HepG2 (cell line): ENCODE data around the gene TUBB4B. TPM values are rescaled to one million over a fixed set of nuclear protein-coding genes. Genes with fewer than 3 reads are reported as not detected.

Source experiments
- NPAS2 ChIP-seq: sonication (generic); formaldehyde crosslinking; IDR thresholded peaks from 2 replicates; pipeline ENCODE4 v1.8.0; 2022; ENCODE audit warnings: mild to moderate bottlenecking, missing genetic modification reagents, borderline replicate concordance
- SCMH1 ChIP-seq: sonication (generic); formaldehyde crosslinking; IDR thresholded peaks from 2 replicates; pipeline ENCODE4 v1.9.0; 2021; ENCODE audit warnings: missing genetic modification reagents, mild to moderate bottlenecking, borderline replicate concordance
- ZBTB7A ChIP-seq: sonication (generic); formaldehyde crosslinking; IDR thresholded peaks from 2 replicates; pipeline ENCODE4 v1.8.0; 2022; ENCODE audit warnings: mild to moderate bottlenecking, missing genetic modification reagents
- ZNF180 ChIP-seq: sonication (generic); formaldehyde crosslinking; IDR thresholded peaks from 2 replicates; pipeline ENCODE4 v1.4.0; 2020; ENCODE audit warnings: low read depth, missing genetic modification reagents, borderline replicate concordance
- ZNF24 ChIP-seq: fragments of 450-650 bp; IDR thresholded peaks from 2 replicates; pipeline ENCODE4 v1.6.1; 2017; ENCODE audit warnings: antibody characterized with exemption, mild to moderate bottlenecking
- polyA plus RNA-seq, 8 experiments: library from polyadenylated mRNA; depleted of rRNA in 3 of 8; stranded (reverse) in 7 of 8; unstranded in 1 of 8; fragments of >200 nt; fragmentation: Illumina TruSeq in 4 of 8; extraction: Trizol in 4 of 8; gene quantifications; 2 replicates each; pipeline versions ENCODE4 v1.2.1 to v1.2.3, GENCODE V29; 2011 to 2016; ENCODE audit warnings: low read depth in 4 of 8, missing spikeins in 1 of 8, mixed read lengths in 1 of 8; ENCODE audit not compliant: insufficient read depth in 1 of 8
- total RNA-seq, 5 experiments: library from RNA; depleted of rRNA; stranded (reverse); fragments of >200 nt; fragmentation: Illumina TruSeq; extraction: Trizol; gene quantifications; 2 replicates each; pipeline ENCODE4 v1.2.3, GENCODE V29; 2016; ENCODE audit warnings: low read depth in 1 of 5
- TF ChIP-seq, protein P1 (sequence below): sonication (generic); formaldehyde crosslinking; IDR thresholded peaks from 2 replicates; pipeline ENCODE4 v1.5.1; 2020; ENCODE audit warnings: missing genetic modification reagents, mild to moderate bottlenecking, borderline replicate concordance
- TF ChIP-seq, protein P2 (sequence below): IDR thresholded peaks from 2 replicates; pipeline ENCODE4 v1.6.1; 2016
- TF ChIP-seq, protein P3 (sequence below): sonication (generic); formaldehyde crosslinking; IDR thresholded peaks from 2 replicates; pipeline ENCODE4 v1.4.0; 2020; ENCODE audit warnings: mild to moderate bottlenecking, low read depth, missing genetic modification reagents
- TF ChIP-seq, protein P4 (sequence below): sonication (generic); formaldehyde crosslinking; IDR thresholded peaks from 2 replicates; pipeline ENCODE4 v1.4.0; 2020; ENCODE audit warnings: missing genetic modification reagents
- TF ChIP-seq, protein P5 (sequence below): IDR thresholded peaks from 2 replicates; pipeline ENCODE4 v1.6.1; 2016; ENCODE audit warnings: mild to moderate bottlenecking, missing biosample characterization, missing genetic modification reagents
- TF ChIP-seq, protein P6 (sequence below): sonication (generic); formaldehyde crosslinking; IDR thresholded peaks from 2 replicates; pipeline ENCODE4 v1.4.0; 2020; ENCODE audit warnings: mild to moderate bottlenecking, missing genetic modification reagents, borderline replicate concordance

Gene TUBB4B
- total and polyA plus RNA-seq, 2 of the 13 experiments (the other 11 are each of a cell fraction or from before 2014, with no cell fraction given) = 182 to 412 TPM

DNA sequence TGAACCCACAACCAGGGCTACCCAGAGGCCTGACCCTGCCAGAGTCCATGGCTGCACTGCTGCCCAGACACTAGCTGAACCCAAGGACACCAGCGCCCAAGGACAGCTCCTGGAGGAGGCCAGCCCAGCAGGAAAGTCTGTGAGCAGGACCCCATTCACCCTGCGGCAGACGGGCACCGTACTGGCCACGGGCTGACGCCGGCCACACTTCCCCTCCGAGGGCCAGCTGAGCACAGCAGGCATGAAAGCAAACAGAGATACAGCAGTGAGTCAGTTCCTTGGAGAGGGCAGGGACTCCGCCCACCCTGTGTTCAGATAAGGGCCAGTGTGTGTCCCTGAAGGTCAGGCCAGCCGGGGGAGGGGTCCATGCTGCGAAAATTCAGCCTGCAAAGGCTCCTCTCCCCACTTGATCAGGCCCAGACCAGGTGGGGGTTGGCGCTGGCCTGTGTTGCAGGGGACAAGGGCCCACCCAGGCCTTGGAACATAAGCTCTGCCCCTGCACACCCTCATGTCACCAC is 22.3 kb upstream of the TUBB4B start (continued):
- TF ChIP-seq, protein P1, sequence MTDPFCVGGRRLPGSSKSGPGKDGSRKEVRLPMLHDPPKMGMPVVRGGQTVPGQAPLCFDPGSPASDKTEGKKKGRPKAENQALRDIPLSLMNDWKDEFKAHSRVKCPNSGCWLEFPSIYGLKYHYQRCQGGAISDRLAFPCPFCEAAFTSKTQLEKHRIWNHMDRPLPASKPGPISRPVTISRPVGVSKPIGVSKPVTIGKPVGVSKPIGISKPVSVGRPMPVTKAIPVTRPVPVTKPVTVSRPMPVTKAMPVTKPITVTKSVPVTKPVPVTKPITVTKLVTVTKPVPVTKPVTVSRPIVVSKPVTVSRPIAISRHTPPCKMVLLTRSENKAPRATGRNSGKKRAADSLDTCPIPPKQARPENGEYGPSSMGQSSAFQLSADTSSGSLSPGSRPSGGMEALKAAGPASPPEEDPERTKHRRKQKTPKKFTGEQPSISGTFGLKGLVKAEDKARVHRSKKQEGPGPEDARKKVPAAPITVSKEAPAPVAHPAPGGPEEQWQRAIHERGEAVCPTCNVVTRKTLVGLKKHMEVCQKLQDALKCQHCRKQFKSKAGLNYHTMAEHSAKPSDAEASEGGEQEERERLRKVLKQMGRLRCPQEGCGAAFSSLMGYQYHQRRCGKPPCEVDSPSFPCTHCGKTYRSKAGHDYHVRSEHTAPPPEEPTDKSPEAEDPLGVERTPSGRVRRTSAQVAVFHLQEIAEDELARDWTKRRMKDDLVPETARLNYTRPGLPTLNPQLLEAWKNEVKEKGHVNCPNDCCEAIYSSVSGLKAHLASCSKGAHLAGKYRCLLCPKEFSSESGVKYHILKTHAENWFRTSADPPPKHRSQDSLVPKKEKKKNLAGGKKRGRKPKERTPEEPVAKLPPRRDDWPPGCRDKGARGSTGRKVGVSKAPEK (CRISPR knock-in tag) = no peak
- TF ChIP-seq, protein P2, sequence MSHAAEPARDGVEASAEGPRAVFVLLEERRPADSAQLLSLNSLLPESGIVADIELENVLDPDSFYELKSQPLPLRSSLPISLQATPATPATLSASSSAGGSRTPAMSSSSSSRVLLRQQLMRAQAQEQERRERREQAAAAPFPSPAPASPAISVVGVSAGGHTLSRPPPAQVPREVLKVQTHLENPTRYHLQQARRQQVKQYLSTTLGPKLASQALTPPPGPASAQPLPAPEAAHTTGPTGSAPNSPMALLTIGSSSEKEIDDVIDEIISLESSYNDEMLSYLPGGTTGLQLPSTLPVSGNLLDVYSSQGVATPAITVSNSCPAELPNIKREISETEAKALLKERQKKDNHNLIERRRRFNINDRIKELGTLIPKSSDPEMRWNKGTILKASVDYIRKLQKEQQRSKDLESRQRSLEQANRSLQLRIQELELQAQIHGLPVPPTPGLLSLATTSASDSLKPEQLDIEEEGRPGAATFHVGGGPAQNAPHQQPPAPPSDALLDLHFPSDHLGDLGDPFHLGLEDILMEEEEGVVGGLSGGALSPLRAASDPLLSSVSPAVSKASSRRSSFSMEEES (CRISPR knock-in tag) = no peak
- TF ChIP-seq, protein P3, sequence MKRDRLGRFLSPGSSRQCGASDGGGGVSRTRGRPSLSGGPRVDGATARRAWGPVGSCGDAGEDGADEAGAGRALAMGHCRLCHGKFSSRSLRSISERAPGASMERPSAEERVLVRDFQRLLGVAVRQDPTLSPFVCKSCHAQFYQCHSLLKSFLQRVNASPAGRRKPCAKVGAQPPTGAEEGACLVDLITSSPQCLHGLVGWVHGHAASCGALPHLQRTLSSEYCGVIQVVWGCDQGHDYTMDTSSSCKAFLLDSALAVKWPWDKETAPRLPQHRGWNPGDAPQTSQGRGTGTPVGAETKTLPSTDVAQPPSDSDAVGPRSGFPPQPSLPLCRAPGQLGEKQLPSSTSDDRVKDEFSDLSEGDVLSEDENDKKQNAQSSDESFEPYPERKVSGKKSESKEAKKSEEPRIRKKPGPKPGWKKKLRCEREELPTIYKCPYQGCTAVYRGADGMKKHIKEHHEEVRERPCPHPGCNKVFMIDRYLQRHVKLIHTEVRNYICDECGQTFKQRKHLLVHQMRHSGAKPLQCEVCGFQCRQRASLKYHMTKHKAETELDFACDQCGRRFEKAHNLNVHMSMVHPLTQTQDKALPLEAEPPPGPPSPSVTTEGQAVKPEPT = no peak
- no peak for TF ChIP-seq SCMH1 (CRISPR knock-in tag)
- TF ChIP-seq, protein P4, sequence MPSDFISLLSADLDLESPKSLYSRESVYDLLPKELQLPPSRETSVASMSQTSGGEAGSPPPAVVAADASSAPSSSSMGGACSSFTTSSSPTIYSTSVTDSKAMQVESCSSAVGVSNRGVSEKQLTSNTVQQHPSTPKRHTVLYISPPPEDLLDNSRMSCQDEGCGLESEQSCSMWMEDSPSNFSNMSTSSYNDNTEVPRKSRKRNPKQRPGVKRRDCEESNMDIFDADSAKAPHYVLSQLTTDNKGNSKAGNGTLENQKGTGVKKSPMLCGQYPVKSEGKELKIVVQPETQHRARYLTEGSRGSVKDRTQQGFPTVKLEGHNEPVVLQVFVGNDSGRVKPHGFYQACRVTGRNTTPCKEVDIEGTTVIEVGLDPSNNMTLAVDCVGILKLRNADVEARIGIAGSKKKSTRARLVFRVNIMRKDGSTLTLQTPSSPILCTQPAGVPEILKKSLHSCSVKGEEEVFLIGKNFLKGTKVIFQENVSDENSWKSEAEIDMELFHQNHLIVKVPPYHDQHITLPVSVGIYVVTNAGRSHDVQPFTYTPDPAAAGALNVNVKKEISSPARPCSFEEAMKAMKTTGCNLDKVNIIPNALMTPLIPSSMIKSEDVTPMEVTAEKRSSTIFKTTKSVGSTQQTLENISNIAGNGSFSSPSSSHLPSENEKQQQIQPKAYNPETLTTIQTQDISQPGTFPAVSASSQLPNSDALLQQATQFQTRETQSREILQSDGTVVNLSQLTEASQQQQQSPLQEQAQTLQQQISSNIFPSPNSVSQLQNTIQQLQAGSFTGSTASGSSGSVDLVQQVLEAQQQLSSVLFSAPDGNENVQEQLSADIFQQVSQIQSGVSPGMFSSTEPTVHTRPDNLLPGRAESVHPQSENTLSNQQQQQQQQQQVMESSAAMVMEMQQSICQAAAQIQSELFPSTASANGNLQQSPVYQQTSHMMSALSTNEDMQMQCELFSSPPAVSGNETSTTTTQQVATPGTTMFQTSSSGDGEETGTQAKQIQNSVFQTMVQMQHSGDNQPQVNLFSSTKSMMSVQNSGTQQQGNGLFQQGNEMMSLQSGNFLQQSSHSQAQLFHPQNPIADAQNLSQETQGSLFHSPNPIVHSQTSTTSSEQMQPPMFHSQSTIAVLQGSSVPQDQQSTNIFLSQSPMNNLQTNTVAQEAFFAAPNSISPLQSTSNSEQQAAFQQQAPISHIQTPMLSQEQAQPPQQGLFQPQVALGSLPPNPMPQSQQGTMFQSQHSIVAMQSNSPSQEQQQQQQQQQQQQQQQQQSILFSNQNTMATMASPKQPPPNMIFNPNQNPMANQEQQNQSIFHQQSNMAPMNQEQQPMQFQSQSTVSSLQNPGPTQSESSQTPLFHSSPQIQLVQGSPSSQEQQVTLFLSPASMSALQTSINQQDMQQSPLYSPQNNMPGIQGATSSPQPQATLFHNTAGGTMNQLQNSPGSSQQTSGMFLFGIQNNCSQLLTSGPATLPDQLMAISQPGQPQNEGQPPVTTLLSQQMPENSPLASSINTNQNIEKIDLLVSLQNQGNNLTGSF (CRISPR knock-in tag) = no peak
- TF ChIP-seq ZNF180 (CRISPR knock-in tag) = no peak
- TF ChIP-seq, protein P5, sequence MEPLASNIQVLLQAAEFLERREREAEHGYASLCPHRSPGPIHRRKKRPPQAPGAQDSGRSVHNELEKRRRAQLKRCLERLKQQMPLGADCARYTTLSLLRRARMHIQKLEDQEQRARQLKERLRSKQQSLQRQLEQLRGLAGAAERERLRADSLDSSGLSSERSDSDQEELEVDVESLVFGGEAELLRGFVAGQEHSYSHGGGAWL (CRISPR knock-in tag) = no peak
- no peak for TF ChIP-seq ZNF24
- no peak for TF ChIP-seq ZBTB7A
- TF ChIP-seq NPAS2 (CRISPR knock-in tag) = no peak
- TF ChIP-seq, protein P6, sequence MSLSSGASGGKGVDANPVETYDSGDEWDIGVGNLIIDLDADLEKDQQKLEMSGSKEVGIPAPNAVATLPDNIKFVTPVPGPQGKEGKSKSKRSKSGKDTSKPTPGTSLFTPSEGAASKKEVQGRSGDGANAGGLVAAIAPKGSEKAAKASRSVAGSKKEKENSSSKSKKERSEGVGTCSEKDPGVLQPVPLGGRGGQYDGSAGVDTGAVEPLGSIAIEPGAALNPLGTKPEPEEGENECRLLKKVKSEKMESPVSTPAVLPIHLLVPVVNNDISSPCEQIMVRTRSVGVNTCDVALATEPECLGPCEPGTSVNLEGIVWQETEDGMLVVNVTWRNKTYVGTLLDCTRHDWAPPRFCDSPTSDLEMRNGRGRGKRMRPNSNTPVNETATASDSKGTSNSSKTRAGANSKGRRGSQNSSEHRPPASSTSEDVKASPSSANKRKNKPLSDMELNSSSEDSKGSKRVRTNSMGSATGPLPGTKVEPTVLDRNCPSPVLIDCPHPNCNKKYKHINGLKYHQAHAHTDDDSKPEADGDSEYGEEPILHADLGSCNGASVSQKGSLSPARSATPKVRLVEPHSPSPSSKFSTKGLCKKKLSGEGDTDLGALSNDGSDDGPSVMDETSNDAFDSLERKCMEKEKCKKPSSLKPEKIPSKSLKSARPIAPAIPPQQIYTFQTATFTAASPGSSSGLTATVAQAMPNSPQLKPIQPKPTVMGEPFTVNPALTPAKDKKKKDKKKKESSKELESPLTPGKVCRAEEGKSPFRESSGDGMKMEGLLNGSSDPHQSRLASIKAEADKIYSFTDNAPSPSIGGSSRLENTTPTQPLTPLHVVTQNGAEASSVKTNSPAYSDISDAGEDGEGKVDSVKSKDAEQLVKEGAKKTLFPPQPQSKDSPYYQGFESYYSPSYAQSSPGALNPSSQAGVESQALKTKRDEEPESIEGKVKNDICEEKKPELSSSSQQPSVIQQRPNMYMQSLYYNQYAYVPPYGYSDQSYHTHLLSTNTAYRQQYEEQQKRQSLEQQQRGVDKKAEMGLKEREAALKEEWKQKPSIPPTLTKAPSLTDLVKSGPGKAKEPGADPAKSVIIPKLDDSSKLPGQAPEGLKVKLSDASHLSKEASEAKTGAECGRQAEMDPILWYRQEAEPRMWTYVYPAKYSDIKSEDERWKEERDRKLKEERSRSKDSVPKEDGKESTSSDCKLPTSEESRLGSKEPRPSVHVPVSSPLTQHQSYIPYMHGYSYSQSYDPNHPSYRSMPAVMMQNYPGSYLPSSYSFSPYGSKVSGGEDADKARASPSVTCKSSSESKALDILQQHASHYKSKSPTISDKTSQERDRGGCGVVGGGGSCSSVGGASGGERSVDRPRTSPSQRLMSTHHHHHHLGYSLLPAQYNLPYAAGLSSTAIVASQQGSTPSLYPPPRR = peak; percentile 63; the same call in 1 of the 2 replicates
